A549 (cell line): ENCODE measurements around the gene CD8A. TPM values are rescaled to one million over a fixed set of nuclear protein-coding genes. Genes with fewer than 3 reads are reported as not detected.
A peak's percentile ranks its signal among the peaks of the same experiment; 100 is the strongest.

Source experiments
- ATAC-seq, 2 experiments: fragments of 200-7000 bp in 1 of 2; fragments of >200 bp in 1 of 2; cut with Nextera tagmentation in 1 of 2; cut with Tn5 transposase in 1 of 2; 3 replicates each; pipeline versions ENCODE4 v1.8.0 to v1.9.1; 2018 to 2020; ENCODE audit warnings: mild to moderate bottlenecking in 1 of 2, moderate library complexity in 1 of 2
- CTCF ChIA-PET: fragments of 300-600 bp; sonication (Branson Sonifier 250); formaldehyde crosslinking; extraction: SDS; loops from one replicate; lab custom pipeline; 2021; ENCODE audit warnings: antibody characterized with exemption, inconsistent platforms; lab: Yijun Ruan, JAX
- POLR2A ChIA-PET: fragments of 350-600 bp; formaldehyde crosslinking; extraction: SDS; loops from one replicate; lab custom pipeline; 2021; ENCODE audit warnings: antibody characterized with exemption, inconsistent platforms; lab: Yijun Ruan, JAX
- DNase-seq, 2 experiments: peaks; one replicate each; pipeline versions ENCODE4 v3.0.0 to v3.0.0-alpha.2; 2011 to 2016; ENCODE audit warnings: low read depth in 1 of 2, low spot score in 1 of 2
- FAIRE-seq: peaks from 2 replicates; lab custom pipeline; 2011; peaks lifted over from hg19 to GRCh38; lab: Jason Lieb, UNC
- H3K27ac ChIP-seq, 2 experiments: fragments of >200 bp; sonication (Bioruptor Twin); formaldehyde crosslinking; 3 replicates each; pipeline ENCODE4 v1.5.1; 2016 to 2017
- H3K4me1 ChIP-seq: fragments of >200 bp; sonication (Bioruptor Twin); formaldehyde crosslinking; 3 replicates; pipeline ENCODE4 v1.6.1; 2016
- H3K4me2 ChIP-seq: fragments of >200 bp; sonication (Bioruptor Twin); formaldehyde crosslinking; 3 replicates; pipeline ENCODE4 v1.6.1; 2016
- H3K4me3 ChIP-seq: fragments of >200 bp; sonication (Bioruptor Twin); formaldehyde crosslinking; 3 replicates; pipeline ENCODE4 v1.5.1; 2016
- H3K9me3 ChIP-seq: fragments of >200 bp; sonication (Bioruptor Twin); formaldehyde crosslinking; 3 replicates; pipeline ENCODE4 v1.6.1; 2016
- BHLHE40 ChIP-seq: IDR thresholded peaks from 2 replicates; pipeline ENCODE4 v1.6.1; 2012; ENCODE audit warnings: low read depth, low read length, inconsistent platforms
- CBX2 ChIP-seq: fragments of 200-600 bp; sonication (generic); IDR thresholded peaks from 2 replicates; pipeline ENCODE4 v1.6.1; 2016; ENCODE audit warnings: low read depth, mild to moderate bottlenecking, borderline replicate concordance
- CHD4 ChIP-seq: fragments of 200-600 bp; sonication (generic); IDR thresholded peaks from 2 replicates; pipeline ENCODE4 v1.6.1; 2016; ENCODE audit warnings: antibody characterized with exemption, mild to moderate bottlenecking, borderline replicate concordance
- EHF ChIP-seq: fragments of 250-450 bp; sonication (Bioruptor Pico); IDR thresholded peaks from 2 replicates; pipeline ENCODE4 v1.5.0; 2020; ENCODE audit warnings: mild to moderate bottlenecking
- FOXS1 ChIP-seq: fragments of 250-450 bp; sonication (Bioruptor Pico); IDR thresholded peaks from 2 replicates; pipeline ENCODE4 v1.5.0; 2020; ENCODE audit warnings: mild to moderate bottlenecking, moderate library complexity
- HEYL ChIP-seq: fragments of 250-450 bp; sonication (Bioruptor Pico); IDR thresholded peaks from 2 replicates; pipeline ENCODE4 v1.8.0; 2021; ENCODE audit warnings: mild to moderate bottlenecking, moderate library complexity
- HOXA7 ChIP-seq: fragments of 250-450 bp; sonication (Bioruptor Pico); IDR thresholded peaks from 2 replicates; pipeline ENCODE4 v1.5.0; 2020; ENCODE audit warnings: mild to moderate bottlenecking, moderate library complexity
- HOXB5 ChIP-seq: fragments of 250-450 bp; sonication (Bioruptor Pico); IDR thresholded peaks from 2 replicates; pipeline ENCODE4 v1.5.0; 2020; ENCODE audit warnings: mild to moderate bottlenecking, moderate library complexity
- JUN ChIP-seq, 2 experiments: fragments of >200 bp; sonication (Bioruptor Twin); formaldehyde crosslinking; IDR thresholded peaks; 2 replicates in 1 of 2; 3 replicates in 1 of 2; pipeline ENCODE4 v1.6.1; 2016 to 2017
- KDM1A ChIP-seq: fragments of 200-600 bp; sonication (generic); IDR thresholded peaks from 2 replicates; pipeline ENCODE4 v1.6.1; 2016; ENCODE audit warnings: low read depth, mild to moderate bottlenecking
- MAZ ChIP-seq: fragments of 150-350 bp; IDR thresholded peaks from 2 replicates; pipeline ENCODE4 v1.6.1; 2014; ENCODE audit warnings: antibody characterized with exemption, low read depth, low read length, borderline replicate concordance
- MYC ChIP-seq: IDR thresholded peaks from 2 replicates; pipeline ENCODE4 v1.6.1; 2012; ENCODE audit warnings: mild to moderate bottlenecking, inconsistent platforms, low read length, improper control_type of control experiment, borderline replicate concordance
- PHF8 ChIP-seq: fragments of 200-600 bp; sonication (generic); IDR thresholded peaks from 2 replicates; pipeline ENCODE4 v1.6.1; 2016; ENCODE audit warnings: low read depth, mild to moderate bottlenecking, antibody characterized with exemption, moderate library complexity, borderline replicate concordance
- POLR2A ChIP-seq: IDR thresholded peaks from 2 replicates; pipeline ENCODE4 v1.6.1; 2012; ENCODE audit warnings: mild to moderate bottlenecking, low read length
- RARB ChIP-seq: fragments of 250-450 bp; sonication (Bioruptor Pico); IDR thresholded peaks from 2 replicates; pipeline ENCODE4 v1.8.0; 2021; ENCODE audit warnings: mild to moderate bottlenecking, moderate library complexity
- TFCP2L1 ChIP-seq: fragments of 250-450 bp; sonication (Bioruptor Pico); IDR thresholded peaks from 2 replicates; pipeline ENCODE4 v1.5.0; 2021; ENCODE audit warnings: mild to moderate bottlenecking
- WGBS: methylation state at CpG from one replicate; pipeline ENCODE4 v1.1.6; 2017; ENCODE audit errors: missing lambda C conversion rate; 5-methylcytosine and 5-hydroxymethylcytosine counted together
- polyA plus RNA-seq, 4 experiments: library from polyadenylated mRNA; depleted of rRNA in 3 of 4; stranded (reverse); fragments of >200 nt; fragmentation: RNase III in 1 of 4; extraction: RNeasy Plus Mini Kit Qiagen cat#74134 plus additional on column Dnase treatment in 1 of 4; gene quantifications; 2 replicates in 3 of 4; 3 replicates in 1 of 4; pipeline ENCODE4 v1.2.3, GENCODE V29; 2011 to 2017
- TF ChIP-seq, protein P1 (sequence below): fragments of 450-650 bp; IDR thresholded peaks from 2 replicates; pipeline ENCODE4 v1.6.1; 2014; ENCODE audit warnings: antibody characterized with exemption
- TF ChIP-seq, protein P2 (sequence below): fragments of >200 bp; sonication (Bioruptor Twin); formaldehyde crosslinking; IDR thresholded peaks from 3 replicates; pipeline ENCODE4 v1.6.1; 2016

CD8A gene
- polyA plus RNA-seq, 2 of the 4 experiments (the other 2 are of a cell fraction) = 0.10 to 0.40 TPM

DNA sequence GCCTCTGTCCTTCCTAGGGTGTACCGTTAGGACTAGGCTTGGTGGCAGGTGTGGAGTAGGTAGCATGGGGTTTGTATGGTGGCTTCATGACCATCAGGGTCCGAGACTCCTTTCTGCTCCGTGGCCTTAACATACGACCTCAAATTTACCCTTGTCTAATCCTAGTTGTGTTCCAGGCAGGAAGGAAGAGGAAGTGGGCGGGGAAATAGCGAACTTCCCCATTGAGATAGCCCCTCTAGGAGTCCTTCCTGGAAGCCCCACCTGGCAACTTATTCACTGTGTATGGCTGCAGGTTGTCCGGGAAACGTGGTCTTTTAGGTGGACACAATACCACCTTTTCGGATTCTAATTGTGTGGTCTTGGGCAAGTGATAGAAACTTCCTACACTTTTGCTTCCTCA lies 9.3 kb downstream of the CD8A start:
- POLR2A ChIA-PET = no interaction called here
- Histone ChIP-seq H3K4me1 (no peaks in the 10 kb centered on the region), H3K4me3 (no peak overlapping the region), H3K9me3 (no peaks in the 10 kb centered on the region), H3K4me2 (no peak overlapping the region), H3K27ac (no peak overlapping the region)
- TF ChIP-seq MAZ = no peak
- TF ChIP-seq, protein P1, sequence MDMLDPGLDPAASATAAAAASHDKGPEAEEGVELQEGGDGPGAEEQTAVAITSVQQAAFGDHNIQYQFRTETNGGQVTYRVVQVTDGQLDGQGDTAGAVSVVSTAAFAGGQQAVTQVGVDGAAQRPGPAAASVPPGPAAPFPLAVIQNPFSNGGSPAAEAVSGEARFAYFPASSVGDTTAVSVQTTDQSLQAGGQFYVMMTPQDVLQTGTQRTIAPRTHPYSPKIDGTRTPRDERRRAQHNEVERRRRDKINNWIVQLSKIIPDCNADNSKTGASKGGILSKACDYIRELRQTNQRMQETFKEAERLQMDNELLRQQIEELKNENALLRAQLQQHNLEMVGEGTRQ = no peak
- TF ChIP-seq HOXA7 (CRISPR knock-in tag) = no peak
- TF ChIP-seq CHD4 = no peak
- TF ChIP-seq TFCP2L1 = no peak
- no peak for TF ChIP-seq POLR2A
- TF ChIP-seq HOXB5 (CRISPR knock-in tag) = no peak
- TF ChIP-seq BHLHE40 = no peak
- no peak for TF ChIP-seq RARB (CRISPR knock-in tag)
- 90% methylated on average over 9 of the region's 9 CpGs for WGBS
- CTCF ChIA-PET = interaction anchor here (2.3 to 3.8 kb wide), 2 partner anchors 16 to 27 kb away, joined by 8 to 18 read pairs; no protein-coding TSS in a partner anchor
- no peak for ATAC-seq
- no peak for FAIRE-seq
- DNase-seq = no peak

DNA sequence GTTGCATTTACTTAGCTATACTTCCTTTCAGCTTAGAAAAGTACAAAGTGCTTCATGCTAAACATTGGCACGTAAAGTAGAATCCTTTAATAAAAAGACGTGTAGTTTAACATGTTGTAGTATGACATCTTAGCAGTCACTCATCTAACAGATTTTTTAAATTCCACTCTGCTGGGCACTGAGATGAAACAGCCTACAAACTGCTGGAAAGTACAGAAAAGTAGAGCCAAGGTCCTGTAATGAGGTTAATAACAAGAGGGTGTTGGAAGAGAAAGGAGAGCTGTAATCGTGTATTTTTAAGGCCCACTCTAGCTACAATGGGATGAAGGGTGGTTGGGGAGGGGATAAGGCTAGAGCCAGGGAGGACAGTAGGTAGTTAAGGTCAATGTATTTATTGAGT lies 10.7 kb downstream of the CD8A start:
- ChIA-PET POLR2A (no interaction called here), CTCF (interaction anchor here (1.3 to 3.8 kb wide), 3 partner anchors 15 to 28 kb away, joined by 4 to 18 read pairs (median 4); no protein-coding TSS in a partner anchor)
- WGBS = 84% methylated on average over 3 of the region's 3 CpGs
- FAIRE-seq = peak; percentile 23
- no peak overlapping the region for H3K4me2 ChIP-seq
- no peak for DNase-seq
- no peak overlapping the region for H3K27ac ChIP-seq
- ATAC-seq = no peak
- no peak for TF ChIP-seq CHD4
- no peaks in the 10 kb centered on the region for H3K9me3 ChIP-seq
- H3K4me1 ChIP-seq = no peaks in the 10 kb centered on the region
- no peak overlapping the region for H3K4me3 ChIP-seq

DNA sequence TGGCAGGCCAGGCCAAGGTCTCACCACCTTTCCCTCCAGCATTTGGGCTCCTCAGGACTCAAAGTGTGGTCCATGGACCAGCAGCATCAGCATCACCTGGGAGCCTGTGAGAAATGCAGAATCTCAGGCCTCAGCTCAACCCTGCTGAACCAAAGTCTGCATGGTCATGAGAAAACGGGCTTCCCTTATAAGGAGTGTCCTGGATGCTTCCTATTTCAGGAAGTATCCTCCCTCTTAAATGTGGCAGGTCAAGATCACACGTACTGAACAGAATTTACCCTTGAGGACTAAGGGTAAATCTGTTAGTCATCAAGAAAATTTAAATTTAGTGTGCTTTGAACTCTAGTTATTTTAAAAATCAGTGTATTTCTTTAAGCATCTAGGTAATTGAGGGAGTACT lies 11.8 kb downstream of the CD8A start:
- POLR2A ChIA-PET = no interaction called here
- ATAC-seq = no peak; a peak in 2 of 6 replicates
- Histone ChIP-seq H3K9me3 (no peaks in the 10 kb centered on the region), H3K4me3 (no peak overlapping the region), H3K4me1 (no peaks in the 10 kb centered on the region), H3K4me2 (no peak overlapping the region), H3K27ac (no peak overlapping the region)
- no peak for DNase-seq
- CTCF ChIA-PET = interaction anchor here (1.3 to 1.7 kb wide), 3 partner anchors 14 to 29 kb away, joined by 4 to 7 read pairs (median 4); no protein-coding TSS in a partner anchor
- no peak for FAIRE-seq
- WGBS = 83% methylated on average over 2 of the region's 2 CpGs
- TF ChIP-seq FOXS1 (CRISPR knock-in tag) = no peak

DNA sequence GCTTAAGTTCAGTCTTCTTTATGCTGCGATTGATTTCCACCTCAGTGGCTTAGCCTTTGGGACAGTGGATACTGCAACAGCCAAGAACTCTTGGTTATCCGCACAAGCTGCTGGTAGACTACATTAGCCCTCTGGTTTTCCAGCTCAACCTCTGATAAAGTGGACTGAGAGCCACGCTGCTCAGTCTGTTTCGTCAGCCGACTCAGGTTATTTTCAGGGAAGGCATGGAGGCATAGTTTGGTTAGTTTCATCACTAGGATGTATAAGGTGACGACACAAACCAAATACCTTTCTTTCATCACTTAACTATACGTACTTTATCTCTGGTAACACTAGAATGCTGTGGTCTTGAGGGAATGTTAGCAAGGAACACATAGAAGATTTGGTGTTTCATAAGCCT lies 14.2 kb downstream of the CD8A start:
- Histone ChIP-seq H3K9me3 (no peaks in the 10 kb centered on the region), H3K4me1 (no peaks in the 10 kb centered on the region), H3K4me2 (no peak overlapping the region), H3K4me3 (no peak overlapping the region), H3K27ac (no peak overlapping the region)
- WGBS = 89% methylated on average over 7 of the region's 7 CpGs
- FAIRE-seq (peak; percentile 65), ATAC-seq (no peak)
- TF ChIP-seq CBX2 (no peak), JUN (IDR thresholded peaks at IDR 0.05) (no peak), HEYL (no peak), CHD4 (no peak), MYC (no peak), EHF (CRISPR knock-in tag) (no peak), MAZ (no peak), KDM1A (no peak), PHF8 (no peak)
- TF ChIP-seq, protein P2, sequence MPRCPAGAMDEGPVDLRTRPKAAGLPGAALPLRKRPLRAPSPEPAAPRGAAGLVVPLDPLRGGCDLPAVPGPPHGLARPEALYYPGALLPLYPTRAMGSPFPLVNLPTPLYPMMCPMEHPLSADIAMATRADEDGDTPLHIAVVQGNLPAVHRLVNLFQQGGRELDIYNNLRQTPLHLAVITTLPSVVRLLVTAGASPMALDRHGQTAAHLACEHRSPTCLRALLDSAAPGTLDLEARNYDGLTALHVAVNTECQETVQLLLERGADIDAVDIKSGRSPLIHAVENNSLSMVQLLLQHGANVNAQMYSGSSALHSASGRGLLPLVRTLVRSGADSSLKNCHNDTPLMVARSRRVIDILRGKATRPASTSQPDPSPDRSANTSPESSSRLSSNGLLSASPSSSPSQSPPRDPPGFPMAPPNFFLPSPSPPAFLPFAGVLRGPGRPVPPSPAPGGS = no peak
- TF ChIP-seq, all 56 proteins: peak for 0
- DNase-seq = no peak
- CTCF ChIA-PET = interaction anchor here (1.0 to 3.3 kb wide), 3 partner anchors 10 to 32 kb away, joined by 3 to 10 read pairs (median 3); no protein-coding TSS in a partner anchor
- POLR2A ChIA-PET = no interaction called here
